HG02970 (cell line): ENCODE data around the gene HINT2.

Experiments
- ATAC-seq: cut with Tn5 transposase; IDR thresholded peaks from one replicate; pipeline ENCODE4 v1.9.1; 2021; ENCODE audit warnings: mild to moderate bottlenecking, moderate library complexity, moderate number of reproducible peaks; ENCODE audit not compliant: unreplicated experiment, low FRiP score

Gene HINT2

DNA sequence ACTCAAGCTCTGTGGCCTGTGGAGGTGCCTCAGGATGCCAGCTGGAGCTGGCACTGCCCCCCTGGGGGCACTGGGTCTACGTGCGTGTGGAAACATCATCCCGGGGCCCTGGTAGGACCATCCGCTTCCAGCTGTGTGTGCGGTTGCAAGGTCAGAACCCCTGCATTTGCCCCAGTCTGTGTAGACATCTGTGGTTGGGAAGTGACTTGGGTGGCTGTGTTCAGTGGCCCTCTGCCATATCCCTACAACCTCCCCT lies 26.7 kb upstream of the HINT2 start:
- ATAC-seq, result no peak

DNA sequence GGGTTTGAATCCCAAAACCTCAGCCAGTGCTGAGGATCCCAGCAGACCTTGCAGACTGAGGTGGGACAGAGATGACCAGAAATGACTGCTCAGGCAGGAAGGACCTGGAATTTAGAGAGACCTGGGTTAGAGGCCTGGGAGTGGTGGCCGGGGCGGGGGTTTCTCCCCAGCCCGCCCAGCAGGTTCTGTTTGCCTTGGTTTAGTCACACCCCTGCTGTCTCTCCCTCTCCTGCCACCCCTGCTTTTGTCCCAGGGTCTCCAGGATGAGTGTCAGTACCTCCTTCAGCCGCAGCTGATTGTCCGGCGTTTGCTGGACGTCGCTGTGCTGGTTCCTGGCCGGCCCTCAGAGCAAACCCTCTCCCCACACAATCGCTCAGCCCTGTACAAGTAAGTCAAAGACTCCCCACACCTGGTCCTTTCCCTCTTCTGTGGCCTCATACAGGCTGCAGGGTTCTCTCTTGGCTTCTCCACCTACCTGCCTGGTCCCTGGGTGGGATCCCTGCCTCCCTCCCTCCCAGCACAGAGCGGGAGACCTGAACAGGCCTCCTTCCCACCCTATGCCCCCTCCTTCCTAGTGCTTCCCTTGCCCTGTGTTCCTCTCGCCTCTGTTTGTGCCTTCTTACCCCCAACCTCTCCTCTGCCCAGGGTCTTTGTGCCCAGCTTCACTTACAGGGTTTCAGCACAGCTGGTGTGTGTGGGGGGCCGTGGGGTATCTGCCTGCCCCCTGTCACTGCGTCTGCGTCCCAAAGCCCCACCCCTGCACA lies 26.2 kb upstream of the HINT2 start:
- no peak for ATAC-seq

DNA sequence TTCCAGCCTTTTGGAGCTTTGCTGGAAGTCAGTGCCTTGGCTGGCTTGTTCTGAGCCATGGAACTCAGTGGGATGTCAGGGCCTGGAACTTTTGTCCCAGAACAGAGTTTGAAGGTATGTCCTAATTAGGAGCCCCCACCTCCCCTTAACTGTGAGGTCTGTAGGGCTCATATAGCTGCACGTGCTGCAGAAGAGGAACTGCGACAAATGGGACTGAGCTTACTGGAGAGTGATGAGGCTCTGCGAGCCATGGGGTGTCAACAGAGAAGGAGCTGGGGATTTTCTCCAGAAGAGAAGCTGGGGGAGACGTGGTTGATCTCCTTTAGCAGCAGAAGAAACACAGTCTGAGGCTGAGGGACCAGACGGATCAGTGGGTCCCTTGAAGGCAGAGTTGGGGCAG lies 25.1 kb upstream of the HINT2 start:
- no peak for ATAC-seq

DNA sequence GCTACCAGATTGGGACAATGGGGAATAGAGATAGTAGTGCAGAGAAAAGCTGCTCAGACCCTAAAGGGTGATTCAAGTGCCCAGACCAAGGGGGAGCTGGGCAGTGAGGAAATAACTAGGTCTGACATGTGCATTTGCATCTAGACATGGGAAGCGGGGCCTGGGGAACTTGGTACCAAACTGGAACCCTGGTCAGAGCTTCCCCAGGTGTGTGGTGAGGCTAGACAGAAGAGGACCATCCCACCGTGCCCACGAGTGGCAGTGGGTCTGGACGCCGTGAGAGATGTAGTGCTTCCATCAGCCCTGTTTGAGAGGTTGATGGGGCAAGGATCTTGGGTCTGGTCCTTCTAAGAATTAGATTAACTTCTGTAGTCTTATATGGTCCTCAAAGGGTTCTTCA lies 21.8 kb upstream of the HINT2 start:
- no peak for ATAC-seq

DNA sequence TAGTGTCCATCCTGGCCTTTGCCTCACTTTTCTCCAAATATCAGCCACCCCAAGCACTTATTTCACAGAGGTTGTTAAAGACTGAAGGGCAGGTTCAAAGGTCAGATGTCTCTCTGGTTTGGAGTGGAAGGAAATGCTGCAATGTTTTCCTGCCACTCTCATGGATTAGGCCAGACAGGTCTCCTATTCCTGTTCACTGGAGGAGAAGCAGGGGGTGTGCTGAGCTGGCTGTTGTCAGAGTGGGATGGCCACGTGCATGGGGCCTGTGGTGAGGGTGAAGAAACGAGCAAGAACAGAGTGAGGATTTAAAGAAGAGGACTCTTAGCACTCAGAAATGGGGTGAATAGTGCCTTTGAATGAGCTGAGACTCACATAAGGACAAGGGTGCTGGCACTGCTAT lies 20.9 kb upstream of the HINT2 start:
- no peak for ATAC-seq

DNA sequence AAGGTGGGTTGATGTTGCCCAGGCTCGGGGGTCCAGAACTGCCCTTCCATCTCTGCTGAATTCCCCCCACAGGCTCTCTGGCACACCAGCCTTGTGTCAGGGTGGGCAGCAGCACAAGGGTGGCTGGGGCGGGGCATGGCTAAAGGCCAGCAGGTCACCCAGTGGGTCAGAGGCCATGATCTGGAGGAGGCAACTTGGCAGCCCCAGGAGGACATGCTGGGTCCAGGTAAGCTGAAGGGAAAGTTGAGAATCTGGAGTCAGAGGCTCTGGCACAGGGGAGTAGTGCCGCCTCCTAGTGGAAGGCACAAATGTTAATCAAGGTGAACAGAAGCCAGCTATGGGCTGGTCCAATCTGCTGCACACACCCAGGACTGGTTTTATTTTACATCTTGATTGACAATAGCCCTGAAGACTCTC lies 20.4 kb upstream of the HINT2 start:
- no peak for ATAC-seq

DNA sequence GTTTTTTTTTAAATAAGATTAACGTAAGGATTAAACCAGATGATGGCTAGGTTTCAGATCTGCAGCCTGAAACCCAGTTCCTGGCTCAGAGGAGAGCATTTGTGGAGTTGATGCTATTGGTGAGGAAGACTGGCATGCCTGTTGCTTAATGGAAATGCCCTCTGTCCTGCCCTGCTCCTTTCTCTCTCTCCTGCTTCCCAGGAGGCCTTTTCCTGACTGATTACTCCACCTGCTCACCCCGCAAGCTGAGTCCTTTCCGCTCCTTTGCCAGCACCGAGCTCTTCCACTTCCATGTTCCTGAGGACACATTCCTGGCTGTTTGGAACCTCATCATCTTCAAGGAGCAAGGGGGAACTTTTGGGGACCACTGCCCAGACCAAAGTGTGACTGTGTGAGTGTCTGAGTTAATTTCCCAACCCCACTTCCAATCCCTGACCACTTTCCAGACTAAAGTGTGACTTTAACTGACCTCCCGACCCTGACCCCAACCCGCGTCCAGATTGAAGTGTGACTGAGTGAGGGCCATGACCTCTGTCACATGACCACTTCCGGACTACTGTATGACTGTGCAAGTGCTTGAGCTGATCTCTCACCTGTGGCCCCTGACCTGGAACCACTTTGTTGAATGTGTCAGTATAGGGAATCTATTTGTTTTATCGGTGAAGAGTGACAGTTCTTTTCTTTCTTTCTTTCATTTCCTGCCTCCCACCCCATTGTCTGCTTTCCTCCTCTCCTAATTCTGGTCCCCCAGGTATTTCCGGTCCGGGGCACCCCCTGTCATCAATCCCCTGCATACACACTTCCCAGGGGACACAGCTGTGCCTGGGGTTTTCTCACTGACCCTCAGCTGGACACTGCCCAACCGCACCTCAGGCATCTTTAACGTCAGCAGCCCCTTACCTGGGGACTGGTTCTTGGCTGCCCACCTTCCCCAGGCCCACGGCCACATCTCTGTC lies 19.7 kb upstream of the HINT2 start:
- no peak for ATAC-seq

DNA sequence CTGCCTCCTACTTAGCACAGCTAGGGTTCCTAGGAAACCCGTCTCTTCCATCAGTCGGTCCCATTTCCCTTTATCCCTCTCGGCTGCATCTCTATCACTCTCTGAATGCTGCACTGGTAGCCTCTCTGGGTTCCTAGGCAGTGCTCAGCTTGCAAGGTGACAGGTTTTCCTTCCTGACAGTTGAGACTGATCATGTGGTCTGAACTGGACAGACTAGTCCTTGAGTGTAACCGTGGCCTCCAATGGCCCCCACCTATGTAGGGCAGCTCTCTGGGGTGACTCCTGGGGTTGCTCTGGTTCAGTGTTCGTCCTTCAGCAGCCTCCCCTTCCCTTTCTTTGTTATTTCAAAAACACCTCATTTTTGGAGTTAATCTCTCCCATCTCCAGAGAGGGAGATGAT lies 18.0 kb upstream of the HINT2 start:
- ATAC-seq, result no peak

DNA sequence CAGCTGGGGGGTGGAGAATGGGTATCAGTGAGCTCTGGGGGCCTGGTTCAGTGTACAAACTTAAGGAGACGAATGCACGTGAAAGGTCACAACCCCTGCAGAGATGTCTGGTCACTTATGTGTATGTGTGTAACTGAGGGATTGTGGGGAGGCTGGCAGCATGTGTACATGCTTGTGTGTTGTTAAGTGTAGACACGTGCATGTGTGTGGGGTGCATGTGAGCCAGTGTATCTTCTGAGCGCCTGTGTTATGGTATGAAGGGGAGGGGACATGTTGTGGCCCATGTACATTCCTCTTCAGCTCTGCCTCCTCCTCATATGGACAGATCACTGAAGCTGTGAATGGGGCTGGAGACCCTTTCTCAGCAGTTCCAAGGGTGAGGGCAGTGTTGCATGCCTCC lies 16.2 kb upstream of the HINT2 start:
- no peak for ATAC-seq

DNA sequence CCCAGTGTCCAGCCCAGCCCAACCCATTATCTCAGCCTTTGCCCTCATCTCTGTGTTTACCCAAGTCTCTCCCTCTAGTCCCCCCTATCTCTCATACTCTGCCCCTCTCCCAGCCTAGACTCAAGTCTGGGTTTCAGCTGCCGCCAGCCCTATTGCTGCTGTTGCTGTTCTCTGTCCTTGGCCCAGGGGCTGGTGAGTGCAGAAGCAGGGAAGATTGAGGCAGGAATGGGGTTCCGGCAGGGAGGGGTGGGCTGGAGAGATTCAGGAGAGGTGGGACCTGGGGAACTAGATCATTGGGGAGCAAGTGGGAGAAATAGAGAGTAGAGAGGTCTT lies 14.9 kb upstream of the HINT2 start:
- no peak for ATAC-seq

DNA sequence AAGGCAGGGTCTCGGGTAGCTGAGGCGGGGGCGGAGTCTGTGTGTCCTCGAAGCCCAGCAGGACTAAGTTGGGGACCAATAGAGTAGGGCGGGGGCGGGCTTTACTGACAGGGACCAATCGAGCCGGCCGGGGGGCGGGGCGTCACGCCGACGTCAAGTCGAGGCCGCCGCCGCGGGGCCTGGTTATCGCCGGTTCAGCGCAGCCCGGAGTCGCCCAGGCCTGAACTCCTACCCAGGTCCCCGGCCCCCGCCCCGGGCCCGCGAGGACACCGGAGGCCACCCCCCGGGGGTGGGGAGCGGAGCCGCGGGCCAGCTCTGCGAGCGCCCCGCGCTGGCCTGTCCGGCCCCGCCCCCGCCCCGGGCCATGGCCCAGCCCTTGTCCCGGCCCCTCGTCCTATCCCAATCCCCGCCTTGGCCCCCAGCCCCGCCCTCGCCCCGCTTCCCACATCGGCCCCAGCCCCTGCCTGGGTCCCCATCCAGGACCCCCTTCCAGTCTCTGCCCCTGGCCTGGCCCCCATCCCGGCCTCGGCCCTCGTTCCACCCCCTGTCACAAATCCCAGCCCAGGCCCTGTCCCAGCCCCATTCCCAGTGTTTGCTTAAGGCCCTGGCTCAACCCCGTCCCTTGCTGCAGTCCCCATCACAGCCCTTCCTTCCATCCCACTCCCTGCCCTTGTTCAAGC lies 14.4 kb upstream of the HINT2 start, which contains the start of gene TMEM8B:
TMEM8B (plus strand) TSS at position 145 of the 680 bp plus-strand sequence; CDS start at position 365, 220 bp downstream.
- ATAC-seq, result peak; percentile 58

DNA sequence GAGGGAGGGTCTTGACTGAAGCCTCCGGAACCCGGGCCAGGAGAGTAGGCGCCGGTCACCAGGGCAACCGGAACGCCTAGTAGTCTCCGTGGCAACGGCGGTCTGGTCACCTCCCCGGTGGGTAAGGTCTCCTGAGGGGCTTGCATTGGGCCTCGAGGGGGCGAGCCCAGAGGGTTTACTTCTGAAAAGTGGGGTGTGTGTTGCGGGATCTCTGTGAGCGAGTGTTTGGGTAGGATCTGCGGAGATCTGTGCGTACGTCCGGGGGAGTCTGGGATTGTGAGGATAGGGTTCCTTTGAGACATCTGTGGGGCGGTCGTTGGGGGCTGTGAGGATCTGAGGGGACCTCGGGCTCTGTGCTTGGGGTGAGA lies 13.9 kb upstream of the HINT2 start, which contains the start of gene FAM221B:
FAM221B (minus strand) TSS at position 17 of the 368 bp plus-strand sequence. CDS start 2,571 bp downstream, outside the sequence.
- ATAC-seq, result no peak

DNA sequence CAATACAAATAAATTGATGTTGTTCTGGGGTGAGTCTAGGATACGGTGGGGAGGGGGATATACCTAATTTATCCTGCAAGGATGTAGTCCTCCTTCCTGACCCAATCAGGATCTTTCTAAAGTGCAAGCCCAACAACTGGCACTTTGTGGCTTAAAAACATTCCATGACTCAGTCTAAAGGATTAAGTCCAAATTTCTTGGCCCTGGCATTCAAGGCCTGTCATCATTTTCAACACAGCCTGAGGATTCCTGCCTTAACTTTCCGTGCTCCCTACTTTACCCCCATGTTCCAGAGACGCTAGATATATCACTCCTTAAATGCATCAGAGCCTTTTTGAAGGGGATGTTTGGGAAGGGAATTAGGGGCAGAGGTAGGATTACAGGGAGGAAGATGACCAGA lies 12.6 kb upstream of the HINT2 start:
- ATAC-seq, result no peak

DNA sequence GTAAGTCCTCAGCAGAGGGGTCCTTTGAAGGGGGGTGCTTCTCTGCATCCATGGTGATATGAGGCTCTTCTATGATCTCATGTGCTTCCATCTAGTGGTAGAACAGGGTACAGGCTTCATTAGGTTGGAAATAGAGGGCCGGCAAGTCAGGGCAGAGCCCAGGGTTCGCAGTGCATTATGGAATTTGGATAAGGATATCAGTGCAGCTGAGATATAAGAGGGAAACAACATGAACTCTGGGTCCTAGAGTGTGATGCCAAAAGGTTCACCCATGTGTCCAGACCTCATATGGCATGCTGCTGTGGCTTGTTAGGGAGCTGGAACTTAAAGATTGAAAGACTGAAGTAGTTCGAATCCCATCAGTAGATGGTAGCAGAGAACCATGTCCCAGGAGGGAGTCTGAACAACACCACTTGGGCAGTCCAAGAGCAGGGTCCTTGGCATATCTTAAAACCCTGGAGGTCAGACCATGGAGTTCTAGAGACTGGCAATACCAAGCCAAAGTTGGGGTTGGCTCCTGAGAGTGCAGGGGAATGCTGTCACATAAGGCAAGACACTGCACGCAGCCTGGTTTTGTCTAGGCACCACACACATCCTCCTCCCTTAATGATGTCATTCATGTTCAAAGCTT lies 11.3 kb upstream of the HINT2 start:
- no peak for ATAC-seq

DNA sequence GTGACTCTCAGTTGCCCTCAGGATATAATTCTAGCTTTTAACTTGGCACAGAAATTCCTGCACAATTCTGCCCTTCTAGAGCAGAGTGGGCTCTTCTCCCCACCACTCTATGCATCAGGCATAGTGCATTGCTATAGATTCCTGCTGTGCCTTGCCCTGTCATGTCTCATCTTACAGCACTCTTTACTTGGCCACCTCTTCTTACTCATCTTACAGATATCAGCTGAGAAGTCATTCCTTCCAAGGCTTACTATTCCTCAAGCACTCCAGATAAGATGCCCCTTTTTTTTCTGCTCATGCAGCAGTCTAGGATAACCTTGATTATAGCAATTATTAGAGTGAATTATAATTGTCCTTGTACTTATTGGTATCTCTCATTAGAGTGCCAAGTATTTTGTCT lies 8.1 kb upstream of the HINT2 start:
- ATAC-seq, result no peak

DNA sequence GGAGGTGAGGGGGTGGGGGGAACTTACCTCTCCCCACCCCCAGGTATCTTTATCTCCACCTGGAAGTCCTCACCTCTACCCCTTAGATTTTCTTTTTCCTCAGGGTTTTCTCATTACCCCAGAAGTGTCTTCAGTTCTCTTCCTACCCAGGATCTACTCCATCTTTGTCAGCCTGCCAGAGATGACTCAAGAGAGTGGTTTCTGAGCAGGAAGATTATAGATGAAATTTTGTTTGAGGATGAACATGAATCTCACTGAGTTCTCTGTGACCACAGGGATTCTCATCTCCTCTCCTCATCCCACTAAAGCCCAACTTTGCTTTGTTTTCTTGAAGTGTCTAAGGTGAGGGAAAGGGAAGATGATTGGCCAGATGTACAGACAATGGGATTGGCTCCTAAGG lies 5.2 kb upstream of the HINT2 start:
- ATAC-seq, result no peak

DNA sequence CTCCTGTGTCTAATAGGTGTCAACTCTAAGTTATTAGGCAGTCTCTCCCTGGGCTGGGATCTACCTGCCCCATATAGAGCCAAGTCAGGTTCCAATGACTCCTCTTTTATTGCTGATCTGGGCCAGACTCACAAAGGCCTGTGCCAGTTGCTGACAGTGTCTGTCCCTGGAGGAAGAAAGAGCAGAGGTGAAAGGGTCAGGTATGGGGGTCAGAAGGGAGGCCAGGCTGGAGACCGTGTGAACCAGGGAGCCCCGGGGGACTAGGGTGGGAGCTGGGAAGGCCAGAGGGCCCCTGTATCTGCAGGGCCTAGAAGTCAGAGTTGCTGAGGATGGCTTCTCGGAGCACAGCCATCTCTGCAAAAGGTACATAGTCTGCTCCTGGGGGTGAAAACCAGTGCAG lies 3.5 kb upstream of the HINT2 start:
- no peak for ATAC-seq

DNA sequence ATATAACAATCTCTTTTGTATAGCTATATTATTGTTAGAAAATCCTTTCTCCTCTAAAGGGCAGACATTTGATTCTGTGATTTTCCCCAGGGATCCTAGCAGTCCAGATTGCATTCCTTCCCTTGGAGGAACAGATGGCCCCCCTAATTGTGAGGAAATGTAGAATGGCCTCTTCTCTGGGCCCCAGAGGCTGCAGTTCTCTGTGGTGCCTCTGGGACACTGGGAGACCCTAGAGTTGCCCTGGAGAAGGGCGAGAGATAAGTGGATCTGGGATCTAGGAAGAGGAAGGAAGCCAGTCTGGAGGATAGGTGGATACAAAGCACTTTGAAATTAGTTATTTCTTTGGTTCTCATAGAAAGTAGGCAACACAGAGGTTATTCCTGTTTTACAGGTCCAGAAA lies 1.9 kb upstream of the HINT2 start:
- no peak for ATAC-seq

DNA sequence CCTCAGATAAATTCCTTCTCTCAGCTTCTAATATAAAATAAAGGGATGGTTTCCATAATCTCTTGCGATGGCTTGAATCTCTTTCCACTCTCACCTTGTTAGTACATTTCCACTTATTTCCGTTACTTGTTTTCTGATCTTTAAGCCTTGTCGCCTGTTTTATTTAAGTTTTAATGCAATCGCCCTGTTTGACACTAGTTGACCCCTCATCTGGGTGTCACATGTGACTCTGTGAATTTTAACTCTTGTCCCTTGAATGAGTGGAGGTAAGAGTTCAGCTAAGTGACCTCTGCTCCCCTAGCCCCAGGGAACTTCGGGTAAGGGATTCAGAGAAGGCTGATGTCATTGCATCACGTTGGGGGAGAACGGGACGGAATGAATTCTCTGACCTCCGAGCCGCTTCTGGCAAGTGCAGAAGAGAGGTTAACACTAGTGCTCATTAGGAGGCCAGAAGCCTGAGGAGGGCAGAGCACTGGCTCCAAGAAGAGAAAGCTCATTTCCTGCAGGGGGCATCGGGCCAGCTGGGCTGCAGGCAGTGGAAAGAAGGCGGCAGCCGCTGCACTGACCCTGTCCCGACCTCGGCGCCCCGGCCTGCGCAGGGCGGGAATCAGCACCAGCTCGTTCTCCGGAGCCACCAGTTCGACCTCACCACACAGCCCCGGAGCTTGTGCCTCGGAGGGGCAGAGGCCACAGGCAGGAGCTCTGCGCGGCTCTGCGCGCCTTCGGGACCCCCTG lies 569 bp downstream of the HINT2 start:
- ATAC-seq, result peak; percentile 12

DNA sequence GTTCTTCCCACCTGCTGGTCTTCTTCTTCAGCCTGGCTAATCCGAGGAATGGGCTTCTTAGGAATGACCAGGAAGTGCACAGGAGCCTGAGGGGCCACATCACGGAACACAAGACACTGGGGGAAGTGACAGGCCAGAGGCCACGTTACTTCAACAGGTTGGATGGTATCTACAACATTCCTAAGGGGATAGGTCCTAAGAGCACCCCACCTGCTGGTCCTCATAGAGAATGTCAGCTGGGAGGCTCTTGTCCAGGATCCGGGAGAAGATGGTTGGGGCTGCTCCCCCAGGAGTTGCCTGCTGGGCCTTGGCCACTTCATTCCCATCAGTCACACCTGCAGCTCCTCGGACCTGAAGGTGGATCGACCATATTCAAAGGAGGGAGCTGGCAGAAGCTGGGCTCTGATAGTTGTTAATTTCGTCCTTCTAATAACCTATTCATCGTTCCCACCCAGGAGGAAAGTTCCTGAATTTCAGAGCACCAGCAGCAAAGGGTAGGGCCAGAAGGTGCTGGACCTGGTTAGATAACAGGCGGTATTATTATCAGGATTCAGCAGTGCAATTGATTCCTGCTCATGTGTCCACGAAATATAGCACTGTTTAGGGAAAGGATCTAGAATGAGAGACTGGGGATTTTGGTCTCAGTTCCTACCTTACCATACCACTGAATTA lies 1.3 kb downstream of the HINT2 start:
- no peak for ATAC-seq
